Trophoblast cell (in vitro differentiated cells and primary cell): ENCODE results near the gene FGF22.

Source experiments
- DNase-seq, 2 donors: peaks; one replicate each; pipeline ENCODE4 v3.0.0-alpha.2; 2016
- H2AFZ ChIP-seq: 2 replicates; pipeline ENCODE4 v1.6.1; 2013; ENCODE audit warnings: low read length, moderate library complexity, mild to moderate bottlenecking; ENCODE audit not compliant: insufficient read depth, poor library complexity
- H2AK5ac ChIP-seq: 2 replicates; pipeline ENCODE4 v1.6.1; 2013; ENCODE audit warnings: mild to moderate bottlenecking, low read length
- H2BK120ac ChIP-seq: 2 replicates; pipeline ENCODE4 v1.6.1; 2013; ENCODE audit warnings: low read length, mild to moderate bottlenecking, moderate library complexity; ENCODE audit not compliant: insufficient read depth, poor library complexity
- H2BK12ac ChIP-seq: 2 replicates; pipeline ENCODE4 v1.6.1; 2013; ENCODE audit warnings: mild to moderate bottlenecking, low read length, moderate library complexity
- H2BK5ac ChIP-seq: 2 replicates; pipeline ENCODE4 v1.6.1; 2013; ENCODE audit warnings: low read length, low read depth, moderate library complexity, mild to moderate bottlenecking; ENCODE audit not compliant: poor library complexity
- H3K14ac ChIP-seq: 2 replicates; pipeline ENCODE4 v1.6.1; 2013; ENCODE audit warnings: mild to moderate bottlenecking, low read length
- H3K18ac ChIP-seq: 2 replicates; pipeline ENCODE4 v1.6.1; 2013; ENCODE audit warnings: mild to moderate bottlenecking, low read length
- H3K23ac ChIP-seq: 2 replicates; pipeline ENCODE4 v1.6.1; 2013; ENCODE audit warnings: low read length
- H3K27ac ChIP-seq: 2 replicates; pipeline ENCODE4 v1.5.1; 2013; ENCODE audit warnings: low read depth, mild to moderate bottlenecking, inconsistent platforms, low read length, moderate library complexity
- H3K27me3 ChIP-seq: 2 replicates; pipeline ENCODE4 v1.6.1; 2013; ENCODE audit warnings: inconsistent platforms, mild to moderate bottlenecking, low read length, moderate library complexity; ENCODE audit not compliant: insufficient read depth
- H3K36me3 ChIP-seq, 2 experiments: 1 replicate in 1 of 2; 2 replicates in 1 of 2; pipeline ENCODE4 v1.6.1; 2013; ENCODE audit warnings: low read length in 2 of 2, mild to moderate bottlenecking in 2 of 2, moderate library complexity in 1 of 2; ENCODE audit not compliant: insufficient read depth in 2 of 2, control insufficient read depth in 1 of 2
- H3K4ac ChIP-seq: 2 replicates; pipeline ENCODE4 v1.6.1; 2013; ENCODE audit warnings: low read depth, mild to moderate bottlenecking, low read length, moderate library complexity
- H3K4me1 ChIP-seq, 2 experiments: 1 replicate in 1 of 2; 2 replicates in 1 of 2; pipeline ENCODE4 v1.6.1; 2013; ENCODE audit warnings: low read length in 2 of 2, mild to moderate bottlenecking in 2 of 2, moderate library complexity in 1 of 2; ENCODE audit not compliant: insufficient read depth in 2 of 2, control insufficient read depth in 1 of 2
- H3K4me2 ChIP-seq: 2 replicates; pipeline ENCODE4 v1.6.1; 2013; ENCODE audit warnings: inconsistent platforms, mild to moderate bottlenecking, low read length, moderate library complexity
- H3K4me3 ChIP-seq: 2 replicates; pipeline ENCODE4 v1.5.1; 2013; ENCODE audit warnings: mild to moderate bottlenecking, low read depth, low read length, inconsistent platforms
- H3K79me1 ChIP-seq: one replicate; pipeline ENCODE4 v1.6.1; 2013; ENCODE audit warnings: low read length
- H3K79me2 ChIP-seq: 2 replicates; pipeline ENCODE4 v1.6.1; 2013; ENCODE audit warnings: low read length, mild to moderate bottlenecking; ENCODE audit not compliant: control insufficient read depth, insufficient read depth, poor library complexity
- H3K9ac ChIP-seq: 2 replicates; pipeline ENCODE4 v1.6.1; 2013; ENCODE audit warnings: mild to moderate bottlenecking, low read length
- H3K9me3 ChIP-seq: 2 replicates; pipeline ENCODE4 v1.6.1; 2013; ENCODE audit warnings: low read depth, mild to moderate bottlenecking, control low read depth, inconsistent platforms, low read length; ENCODE audit not compliant: insufficient read depth
- H4K12ac ChIP-seq: 2 replicates; pipeline ENCODE4 v1.6.1; 2013; ENCODE audit warnings: low read depth, mild to moderate bottlenecking, low read length, moderate library complexity
- H4K8ac ChIP-seq: 2 replicates; pipeline ENCODE4 v1.6.1; 2013; ENCODE audit warnings: low read depth, mild to moderate bottlenecking, low read length, moderate library complexity
- H4K91ac ChIP-seq: one replicate; pipeline ENCODE4 v1.6.1; 2013; ENCODE audit warnings: low read depth, mild to moderate bottlenecking, low read length, moderate library complexity
- whole genome bisulfite sequencing: extraction: QIAGEN DNeasy Blood & Tissue Kit; methylation state at CpG from one replicate; pipeline ENCODE4 v1.1.7; 2013; ENCODE audit warnings: missing lambda C conversion rate; ENCODE audit not compliant: insufficient read length, insufficient coverage; ENCODE audit errors: extremely low coverage; 5-methylcytosine and 5-hydroxymethylcytosine counted together

Gene FGF22

DNA sequence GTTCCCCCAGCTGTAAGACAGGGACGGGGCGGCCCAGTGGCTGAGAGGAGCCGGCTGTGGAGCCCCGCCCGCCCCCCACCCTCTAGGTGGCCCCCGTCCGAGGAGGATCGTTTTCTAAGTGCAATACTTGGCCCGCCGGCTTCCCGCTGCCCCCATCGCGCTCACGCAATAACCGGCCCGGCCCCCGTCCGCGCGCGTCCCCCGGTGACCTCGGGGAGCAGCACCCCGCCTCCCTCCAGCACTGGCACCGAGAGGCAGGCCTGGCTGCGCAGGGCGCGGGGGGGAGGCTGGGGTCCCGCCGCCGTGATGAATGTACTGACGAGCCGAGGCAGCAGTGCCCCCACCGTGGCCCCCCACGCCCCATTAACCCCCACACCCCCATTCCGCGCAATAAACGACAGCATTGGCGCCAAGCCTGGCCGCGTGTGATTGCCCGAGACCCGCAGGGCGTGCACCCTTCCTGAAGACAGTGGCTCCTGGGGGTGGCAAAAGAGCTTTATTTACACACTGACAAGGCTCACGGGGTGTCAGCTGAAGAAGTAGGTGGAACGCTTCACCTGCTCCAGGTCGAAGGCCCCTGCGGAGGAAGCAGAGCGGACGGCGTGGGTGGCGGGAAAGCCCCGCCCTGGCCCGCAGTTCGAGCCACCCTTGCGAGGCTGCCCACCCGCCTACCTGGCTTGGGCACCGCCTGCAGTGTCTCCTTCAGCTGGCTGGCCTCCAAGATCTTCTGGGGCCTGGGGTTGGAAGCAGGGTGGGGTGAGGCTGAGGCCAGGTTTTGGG, 22.7 kb upstream of the FGF22 start:
- Histone ChIP-seq H2BK5ac (no peak overlapping the region), H3K79me1 (no peaks in the 10 kb centered on the region), H2BK12ac (no peak overlapping the region), H3K23ac (no peak overlapping the region), H3K4me3 (no peak overlapping the region), H3K79me2 (no peaks in the 10 kb centered on the region), H2BK120ac (no peak overlapping the region), H2AK5ac (no peak overlapping the region), H3K9me3 (peaks cover 4% of the 10 kb centered on the region), H3K4me1 (no peaks in the 10 kb centered on the region), H4K12ac (no peak overlapping the region), H2AFZ (no peak overlapping the region), H3K4ac (no peak overlapping the region), H3K9ac (no peak overlapping the region), H3K4me2 (no peak overlapping the region), H3K36me3 (peaks cover 56 to 65% of the 10 kb centered on the region in 2 experiments), H3K18ac (no peak overlapping the region), H3K27ac (no peak overlapping the region), H4K91ac (no peak overlapping the region), H3K14ac (no peak overlapping the region), H4K8ac (no peak overlapping the region), H3K27me3 (no peaks in the 10 kb centered on the region)
- DNase-seq, result no peak
- no CpG with 5 or more reads among the region's 58 CpGs for WGBS

DNA sequence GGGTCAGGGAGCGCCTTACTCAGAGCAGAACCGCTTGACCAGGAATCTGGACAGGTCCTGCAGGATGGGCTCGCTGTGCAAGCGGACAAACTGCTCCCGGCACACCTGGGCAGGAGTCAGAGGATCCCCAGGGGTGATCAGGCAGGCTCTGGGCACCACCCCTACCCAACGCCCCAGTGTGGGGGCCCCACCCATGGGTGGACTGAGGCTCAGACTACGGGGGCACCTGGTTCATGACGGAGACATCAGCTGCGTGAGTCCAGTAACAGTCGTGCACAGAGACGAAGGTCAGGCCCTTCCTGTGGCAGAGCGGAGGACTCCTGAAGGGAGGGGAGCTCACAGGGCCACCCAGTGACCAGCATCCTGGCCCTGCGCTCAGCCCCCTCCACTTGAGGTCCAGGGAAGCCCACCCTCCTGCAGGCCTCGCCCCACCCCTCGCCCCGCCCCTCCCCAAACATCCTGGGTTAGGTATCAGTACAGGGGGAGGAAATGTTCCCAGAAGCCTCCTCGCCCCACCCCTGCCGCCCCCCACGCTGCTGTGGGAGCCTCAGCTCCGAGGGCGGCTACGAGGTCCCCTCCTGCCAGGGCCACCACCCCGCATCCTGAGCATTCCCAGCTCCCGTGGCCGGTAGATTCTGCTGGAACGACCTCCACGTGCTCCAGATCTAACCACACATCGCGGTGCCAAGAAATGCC, 22.0 kb upstream of the FGF22 start:
- no peak overlapping the region for H2BK5ac ChIP-seq
- no peak overlapping the region for H3K4ac ChIP-seq
- H4K12ac ChIP-seq, result no peak overlapping the region
- H2AFZ ChIP-seq, result no peak overlapping the region
- H4K8ac ChIP-seq, result no peak overlapping the region
- no peak overlapping the region for H3K4me2 ChIP-seq
- H3K4me3 ChIP-seq, result no peak overlapping the region
- H3K23ac ChIP-seq, result no peak overlapping the region
- no peaks in the 10 kb centered on the region for H3K79me2 ChIP-seq
- no peaks in the 10 kb centered on the region for H3K4me1 ChIP-seq
- H3K27ac ChIP-seq, result no peak overlapping the region
- no peaks in the 10 kb centered on the region for H3K27me3 ChIP-seq
- DNase-seq, result no peak
- no peaks in the 10 kb centered on the region for H3K79me1 ChIP-seq
- peaks cover 4% of the 10 kb centered on the region for H3K9me3 ChIP-seq
- no peak overlapping the region for H4K91ac ChIP-seq
- H3K18ac ChIP-seq, result no peak overlapping the region
- H2AK5ac ChIP-seq, result no peak overlapping the region
- H3K9ac ChIP-seq, result no peak overlapping the region
- no peak overlapping the region for H2BK12ac ChIP-seq
- WGBS, result no CpG with 5 or more reads among the region's 29 CpGs
- H3K36me3 ChIP-seq, result peaks cover 61 to 71% of the 10 kb centered on the region in 2 experiments
- no peak overlapping the region for H3K14ac ChIP-seq
- no peak overlapping the region for H2BK120ac ChIP-seq

DNA sequence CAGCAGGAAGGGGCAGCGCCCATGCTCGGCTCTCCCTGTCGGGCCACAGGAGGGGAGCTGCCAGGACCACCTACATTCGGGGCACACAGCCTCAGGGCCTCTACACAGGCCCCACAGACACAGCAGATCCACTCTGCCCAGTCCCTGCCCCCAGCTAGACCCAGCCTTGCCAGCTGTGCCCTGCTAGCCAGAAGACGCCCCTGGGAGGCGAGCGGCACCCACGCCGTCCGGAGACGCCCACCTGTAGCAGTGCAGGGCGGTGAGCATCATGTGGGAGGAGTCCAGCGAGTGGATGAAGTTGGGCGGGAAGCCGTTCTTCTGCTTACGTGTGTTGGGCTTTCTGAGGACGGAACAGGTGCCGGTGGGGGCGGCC, 21.4 kb upstream of the FGF22 start:
- Histone ChIP-seq H2AFZ (no peak overlapping the region), H3K4me3 (no peak overlapping the region), H3K36me3 (peaks cover 66 to 71% of the 10 kb centered on the region in 2 experiments), H3K9ac (no peak overlapping the region), H3K4me1 (no peaks in the 10 kb centered on the region), H3K14ac (no peak overlapping the region), H3K9me3 (peaks cover 4% of the 10 kb centered on the region), H3K18ac (no peak overlapping the region), H4K8ac (no peak overlapping the region), H2BK5ac (no peak overlapping the region), H2AK5ac (no peak overlapping the region), H3K27ac (no peak overlapping the region), H3K79me1 (no peaks in the 10 kb centered on the region), H2BK12ac (no peak overlapping the region), H2BK120ac (no peak overlapping the region), H3K4me2 (no peak overlapping the region), H3K4ac (no peak overlapping the region), H3K79me2 (no peaks in the 10 kb centered on the region), H3K27me3 (no peaks in the 10 kb centered on the region), H3K23ac (no peak overlapping the region), H4K12ac (no peak overlapping the region), H4K91ac (no peak overlapping the region)
- WGBS, result no CpG with 5 or more reads among the region's 19 CpGs
- DNase-seq, result no peak

DNA sequence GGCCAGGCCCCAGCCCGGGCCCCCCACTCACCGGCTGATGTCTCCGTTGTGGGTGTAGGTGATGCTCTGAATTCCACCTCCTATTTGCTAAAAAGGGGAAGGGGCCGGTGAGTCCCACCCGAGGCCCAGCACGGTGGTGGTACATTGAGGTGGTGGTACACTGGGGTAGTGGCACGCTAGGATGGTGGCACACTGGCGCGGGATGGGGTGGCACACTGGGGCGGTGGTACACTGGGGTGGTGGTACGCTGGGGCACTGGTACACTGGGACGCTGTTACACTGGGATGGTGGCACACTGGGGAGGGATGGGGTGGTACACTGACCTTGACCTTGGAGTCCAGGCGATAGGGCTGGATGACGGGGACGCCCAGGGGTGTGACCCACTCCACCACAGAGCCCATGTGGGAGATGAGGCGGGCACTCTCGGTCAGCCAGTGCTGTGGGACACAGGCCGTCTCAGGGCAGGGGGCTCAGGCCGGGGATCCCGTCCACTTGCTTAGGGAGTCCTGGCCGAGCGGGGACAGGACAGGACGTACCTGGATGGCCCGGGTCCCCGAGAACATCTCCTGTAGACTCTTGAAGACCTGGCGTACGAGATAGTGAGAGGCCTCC, 20.9 kb upstream of the FGF22 start:
- no peak overlapping the region for H3K4me3 ChIP-seq
- H4K12ac ChIP-seq, result no peak overlapping the region
- no peak overlapping the region for H3K14ac ChIP-seq
- no peak overlapping the region for H4K91ac ChIP-seq
- H3K9ac ChIP-seq, result no peak overlapping the region
- H4K8ac ChIP-seq, result no peak overlapping the region
- peaks cover 70 to 75% of the 10 kb centered on the region in 2 experiments for H3K36me3 ChIP-seq
- no peak overlapping the region for H2BK5ac ChIP-seq
- no peak overlapping the region for H3K27ac ChIP-seq
- no CpG with 5 or more reads among the region's 27 CpGs for WGBS
- no peak for DNase-seq
- no peaks in the 10 kb centered on the region for H3K27me3 ChIP-seq
- H3K79me2 ChIP-seq, result no peaks in the 10 kb centered on the region
- no peak overlapping the region for H3K4me2 ChIP-seq
- H3K4ac ChIP-seq, result no peak overlapping the region
- no peak overlapping the region for H2AK5ac ChIP-seq
- H2AFZ ChIP-seq, result no peak overlapping the region
- no peak overlapping the region for H3K18ac ChIP-seq
- no peaks in the 10 kb centered on the region for H3K79me1 ChIP-seq
- no peak overlapping the region for H2BK120ac ChIP-seq
- H3K23ac ChIP-seq, result no peak overlapping the region
- peaks cover 4% of the 10 kb centered on the region for H3K9me3 ChIP-seq
- no peaks in the 10 kb centered on the region for H3K4me1 ChIP-seq
- no peak overlapping the region for H2BK12ac ChIP-seq
